ENCODE measurements around the gene ATG10. TPM values are rescaled to one million over a fixed set of nuclear protein-coding genes. Genes with fewer than 3 reads are reported as not detected.
A peak's percentile ranks its signal among the peaks of the same experiment; 100 is the strongest.
"Not testable (repeated sequence)": the region's sequence is repeated elsewhere in the genome, so short reads cannot be mapped to it uniquely, and the experiment has no call there.

Gene ATG10
- total RNA-seq, 2 donors from 2014 or later = 6.0 to 6.3 TPM

- no peak for ATAC-seq
- no peak for DNase-seq
- intact Hi-C loops (cut with DNase I, micrococcal nuclease) = no loop called here
Measured at GRCh38 chr5:82244151-82244550, 272.3 kb downstream of the ATG10 start.

DNA sequence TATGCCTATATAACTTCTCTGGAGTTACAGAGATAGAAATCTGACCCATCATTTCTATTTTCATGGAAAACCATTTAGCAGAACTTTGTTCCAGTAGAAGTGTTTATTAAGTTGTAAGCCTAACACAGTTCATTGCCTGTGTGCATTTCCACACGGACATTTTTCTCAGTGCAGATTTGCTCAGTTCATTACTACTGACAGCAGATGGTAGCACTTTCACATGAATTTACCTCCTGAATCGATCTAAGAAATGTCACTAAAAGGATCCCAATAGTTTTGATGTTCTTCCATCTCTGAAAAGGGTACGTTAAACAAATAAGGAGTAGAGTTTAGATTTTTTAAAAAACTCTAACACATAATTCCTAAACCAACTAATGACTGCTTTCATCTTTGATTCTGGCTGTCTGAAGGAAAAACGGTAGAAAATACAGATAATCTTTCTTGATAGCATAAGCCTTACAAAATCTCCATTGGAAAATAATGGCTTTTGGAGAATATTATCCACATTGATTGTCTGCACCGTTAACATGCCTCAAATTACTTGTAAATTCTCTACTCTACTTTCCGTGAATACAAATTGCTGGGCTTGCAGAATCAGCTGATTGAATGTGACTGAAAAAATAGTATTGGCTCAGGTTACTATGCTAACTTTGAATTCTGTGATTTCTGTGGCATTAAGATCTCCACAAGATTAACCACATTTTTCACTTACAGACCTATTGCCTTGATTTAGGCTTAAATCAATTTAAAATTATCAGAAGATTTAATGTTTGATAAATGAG, 273.2 kb downstream of the ATG10 start:
- intact Hi-C loops (cut with DNase I, micrococcal nuclease) = no loop called here
- DNase-seq (no peak), ATAC-seq (no peak)

DNA sequence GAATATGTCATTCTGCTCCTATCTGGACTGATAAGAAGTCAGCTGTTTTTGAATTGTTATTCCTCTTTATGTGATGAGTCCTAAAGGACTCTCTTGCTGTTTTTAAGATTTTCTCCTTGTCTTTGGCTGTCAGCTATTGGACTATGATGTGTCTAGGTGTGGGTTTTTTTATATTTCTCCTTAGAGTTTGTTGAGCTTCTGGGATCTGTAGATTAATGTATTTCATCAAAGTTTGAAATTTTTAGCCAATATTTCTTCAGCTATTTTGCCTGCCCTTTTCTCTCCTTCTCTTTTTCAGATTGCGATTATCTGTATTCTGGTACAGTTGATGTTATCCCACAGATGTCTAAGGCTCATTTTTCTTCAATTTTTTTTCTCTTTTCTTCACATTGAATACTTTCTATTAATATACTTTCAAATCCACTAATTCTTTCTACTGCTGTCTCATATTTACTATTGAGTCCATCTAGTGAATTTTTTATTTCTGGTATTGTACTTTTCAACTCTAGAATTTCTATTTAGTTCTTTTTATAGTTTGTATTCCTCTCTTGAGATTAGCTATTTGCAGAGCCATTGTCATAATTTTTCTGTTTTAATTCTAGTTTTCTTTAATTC, 275.2 kb downstream of the ATG10 start:
- intact Hi-C loops (cut with DNase I, micrococcal nuclease) = no loop called here
- DNase-seq = no peak
- ATAC-seq = no peak

DNA sequence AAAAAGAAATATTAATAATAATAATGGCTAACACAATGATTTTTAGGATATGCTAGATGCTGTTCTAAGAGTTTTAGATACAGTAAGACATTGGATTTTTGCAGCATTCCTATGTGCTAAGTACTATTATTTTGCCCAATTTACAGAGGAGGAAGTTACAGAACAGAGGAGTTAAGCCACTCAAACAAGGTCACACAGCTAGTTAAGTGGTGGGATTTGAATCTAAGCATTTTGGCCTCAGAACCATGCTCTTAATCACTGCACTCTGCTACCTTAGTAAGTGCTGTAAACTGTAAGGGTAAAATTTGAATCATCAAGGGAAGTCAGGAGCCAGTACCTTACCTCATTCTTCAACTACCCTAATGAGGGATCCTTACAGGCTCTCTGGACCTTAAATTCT, 280.9 kb downstream of the ATG10 start:
- intact Hi-C loops (cut with DNase I, micrococcal nuclease) = no loop called here
- DNase-seq (no peak), ATAC-seq (no peak)

DNA sequence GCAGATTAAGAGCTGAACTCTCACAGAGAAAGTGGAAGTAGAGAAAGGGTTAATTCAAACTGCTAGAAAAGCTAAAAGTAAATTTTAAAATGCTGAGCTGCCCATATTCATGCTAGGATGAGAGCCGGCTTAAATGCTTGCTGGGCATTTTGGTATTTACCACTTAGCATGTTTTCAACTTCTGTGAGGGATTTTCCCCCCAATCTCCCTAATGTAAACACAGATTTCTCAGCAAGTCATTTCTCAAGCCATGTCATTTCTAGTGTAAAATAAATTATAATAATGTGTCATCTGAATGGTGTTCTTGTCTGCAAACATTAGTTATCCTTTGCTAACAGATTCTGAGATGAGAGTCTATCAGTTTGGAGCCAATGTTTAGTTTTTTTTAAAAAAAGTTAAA, 284.0 kb downstream of the ATG10 start:
- no peak for DNase-seq
- intact Hi-C loops (cut with DNase I, micrococcal nuclease) = no loop called here

DNA sequence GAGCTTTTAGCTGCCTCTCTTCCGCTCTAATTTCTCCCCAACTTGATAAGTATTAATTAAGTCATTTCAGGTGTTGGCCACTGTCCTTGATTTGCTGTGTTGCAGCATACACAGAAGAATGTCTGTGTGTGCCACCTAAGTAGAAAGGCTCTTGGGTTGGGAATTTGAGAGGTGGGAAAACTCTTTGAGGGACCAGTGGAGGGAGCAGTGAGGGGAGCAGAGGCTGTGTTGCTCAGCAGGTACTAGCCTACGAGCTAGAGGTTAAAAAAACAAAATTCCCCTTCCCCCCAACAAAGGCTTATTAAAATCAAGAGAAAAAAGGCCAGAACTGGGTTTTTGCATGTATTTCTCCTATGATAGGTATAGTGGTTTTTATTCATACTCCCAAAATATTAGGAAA, 285.4 kb downstream of the ATG10 start:
- ATAC-seq (no peak), DNase-seq (no peak)
- intact Hi-C loops (cut with DNase I, micrococcal nuclease) = no loop called here

More for the DNA sequence above, 284.0 kb downstream of the ATG10 start:
- no peak for ATAC-seq

GRCh38 chr5:82257729-82258128, 285.9 kb downstream of the ATG10 start:
- DNase-seq (no peak), ATAC-seq (no peak)
- intact Hi-C loops (cut with DNase I, micrococcal nuclease) = no loop called here

DNA sequence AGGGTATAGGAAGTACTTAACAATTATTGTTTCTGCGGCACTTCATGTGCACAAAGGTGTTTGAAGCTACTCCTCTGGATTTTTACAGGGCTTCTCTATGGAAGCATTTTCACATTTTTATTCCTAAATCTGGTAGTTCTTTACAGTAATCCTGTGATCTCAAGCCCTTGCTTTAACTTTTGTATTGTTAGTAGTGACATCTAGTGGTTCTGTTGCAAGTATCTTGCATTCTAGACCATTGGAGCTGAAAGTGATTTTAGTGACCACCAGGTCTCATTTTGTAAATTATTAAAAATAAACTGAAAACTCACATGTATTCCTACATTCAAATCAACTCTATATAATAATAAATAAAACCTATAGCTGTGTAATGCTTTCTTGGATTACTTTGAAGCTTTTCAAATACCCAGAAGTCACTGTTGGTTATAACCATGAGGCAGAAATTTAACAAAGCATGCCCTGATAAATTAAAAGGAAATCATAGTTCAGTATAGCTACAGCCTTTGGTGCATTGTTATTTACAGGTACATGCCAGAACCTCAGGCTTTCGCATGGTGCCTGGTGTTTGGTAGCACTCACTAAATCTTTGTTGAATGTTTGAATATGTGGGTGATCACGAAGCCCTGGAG, 287.5 kb downstream of the ATG10 start:
- DNase-seq (no peak), ATAC-seq (no peak)
- intact Hi-C loops (cut with DNase I, micrococcal nuclease) = no loop called here

DNA sequence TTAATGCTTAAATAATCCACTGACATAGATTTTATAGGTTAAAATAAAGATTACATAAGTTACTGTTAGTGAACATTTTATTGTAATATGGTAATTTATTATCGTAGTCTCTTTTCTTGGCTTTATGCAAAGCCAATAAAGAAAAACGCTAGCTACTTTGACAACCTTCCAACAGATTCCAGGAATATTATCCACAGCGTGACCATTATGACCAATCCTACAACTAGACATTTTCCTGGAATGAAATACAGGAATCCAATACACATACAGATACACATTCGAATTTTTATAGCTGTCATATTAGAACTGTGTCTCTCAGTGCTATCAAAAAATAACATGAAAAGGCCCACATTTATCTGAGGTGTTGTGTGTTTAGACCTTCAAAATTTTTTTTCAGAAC, 293.2 kb downstream of the ATG10 start:
- ATAC-seq (no peak), DNase-seq (no peak)
- intact Hi-C loops (cut with DNase I, micrococcal nuclease) = no loop called here

- DNase-seq; ATAC-seq; intact Hi-C loops (cut with DNase I, micrococcal nuclease): not testable (repeated sequence)
Measured at GRCh38 chr5:82267297-82267933, 295.6 kb downstream of the ATG10 start.

GRCh38 chr5:82269363-82269762, 297.5 kb downstream of the ATG10 start:
- intact Hi-C loops (cut with DNase I, micrococcal nuclease); DNase-seq; ATAC-seq: not testable (repeated sequence)

GRCh38 chr5:82272571-82273356, 300.9 kb downstream of the ATG10 start:
- ATAC-seq; DNase-seq; intact Hi-C loops (cut with DNase I, micrococcal nuclease): not testable (repeated sequence)

DNA sequence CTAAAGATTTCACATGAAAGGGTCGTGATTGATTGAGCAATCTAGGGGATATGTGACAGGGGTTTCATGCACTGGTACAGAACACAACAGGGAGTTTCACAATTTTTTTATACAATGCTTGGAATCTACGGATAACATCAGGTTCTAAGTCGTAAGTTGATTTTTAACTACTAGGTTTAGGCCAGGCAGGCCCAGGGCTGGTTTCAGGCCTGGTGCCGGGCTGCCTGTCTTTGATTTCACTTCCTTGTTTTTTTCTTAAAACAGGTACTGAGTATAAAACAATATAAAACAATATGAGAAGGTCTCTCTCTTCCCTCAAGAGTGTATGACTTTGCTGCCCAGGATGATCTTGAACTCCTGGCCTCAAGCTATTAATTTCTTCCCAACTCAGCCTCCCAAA, 301.6 kb downstream of the ATG10 start:
- intact Hi-C loops (cut with DNase I, micrococcal nuclease); ATAC-seq; DNase-seq: not testable (repeated sequence)

DNA sequence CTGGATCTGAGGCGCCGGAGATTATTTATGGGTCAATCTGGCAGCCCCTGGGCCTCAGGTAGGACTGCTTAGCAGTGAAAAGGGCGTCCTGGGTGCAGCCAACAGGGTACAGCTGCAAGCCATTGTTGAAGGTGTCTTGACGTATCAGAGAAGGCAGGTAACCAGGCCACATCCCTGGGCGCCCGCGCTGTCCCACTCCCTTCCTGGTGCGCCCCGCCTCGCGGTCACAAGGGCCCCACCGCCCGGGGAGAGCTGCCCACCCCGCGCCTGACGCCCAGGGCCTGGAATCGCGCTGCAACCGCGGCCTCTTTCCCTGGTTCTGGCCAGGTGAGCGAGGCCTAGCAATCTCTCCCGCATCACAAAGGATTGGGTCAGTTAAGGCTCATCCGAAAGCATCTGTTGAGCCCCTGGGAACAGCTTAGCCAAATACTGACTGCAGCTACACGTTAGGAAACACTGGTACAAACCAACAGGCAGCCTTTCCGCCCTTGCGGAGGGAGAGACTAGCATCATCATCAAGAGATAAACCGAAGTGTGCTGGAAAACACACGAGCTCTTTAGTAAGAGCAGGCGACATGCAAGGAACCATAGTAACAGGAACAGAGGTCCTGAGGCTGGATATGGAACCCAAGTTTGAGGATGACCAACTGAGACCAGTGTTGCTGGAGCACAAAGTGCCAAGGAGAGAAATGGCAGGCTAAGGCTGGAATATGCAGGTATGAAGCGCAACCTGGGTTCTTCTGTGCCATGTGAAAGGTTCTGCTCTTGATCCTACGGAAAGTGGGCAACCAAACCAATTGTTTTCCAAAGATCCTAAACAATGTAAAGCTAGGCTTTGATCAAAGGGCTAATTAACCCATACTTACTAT, 302.8 kb downstream of the ATG10 start:
- no peak for ATAC-seq
- intact Hi-C loops (cut with DNase I, micrococcal nuclease) = no loop called here

GRCh38 chr5:82275216-82275664, 303.4 kb downstream of the ATG10 start:
- no peak for DNase-seq
- ATAC-seq = no peak
- intact Hi-C loops (cut with DNase I, micrococcal nuclease) = no loop called here

More for the DNA sequence above, 302.8 kb downstream of the ATG10 start:
- DNase-seq = no peak

GRCh38 chr5:82276800-82277612, 305.2 kb downstream of the ATG10 start:
- DNase-seq (no peak), ATAC-seq (no peak)
- intact Hi-C loops (cut with DNase I, micrococcal nuclease) = no loop called here

GRCh38 chr5:82277613-82277986, 305.8 kb downstream of the ATG10 start:
- peak; percentile 33 for ATAC-seq
- intact Hi-C loops (cut with DNase I, micrococcal nuclease) = no loop called here

More at GRCh38 chr5:82277613-82277986, 305.8 kb downstream of the ATG10 start:
- no peak for DNase-seq
